ENCODE data around the gene NIPSNAP3A.
A peak's percentile ranks its signal among the peaks of the same experiment; 100 is the strongest.

Gene NIPSNAP3A

GRCh38 chr9:104800068-104800785, 52.7 kb downstream of the NIPSNAP3A start:
- no peak overlapping the region for H3K4me3 ChIP-seq (replicated peaks in 1 of 2; ENCODE audit: low read depth in 2 of 2, low read length in 2 of 2)
- DNase-seq (ENCODE audit: low read depth in 2 of 2), result no peak
- TF ChIP-seq, protein P1, sequence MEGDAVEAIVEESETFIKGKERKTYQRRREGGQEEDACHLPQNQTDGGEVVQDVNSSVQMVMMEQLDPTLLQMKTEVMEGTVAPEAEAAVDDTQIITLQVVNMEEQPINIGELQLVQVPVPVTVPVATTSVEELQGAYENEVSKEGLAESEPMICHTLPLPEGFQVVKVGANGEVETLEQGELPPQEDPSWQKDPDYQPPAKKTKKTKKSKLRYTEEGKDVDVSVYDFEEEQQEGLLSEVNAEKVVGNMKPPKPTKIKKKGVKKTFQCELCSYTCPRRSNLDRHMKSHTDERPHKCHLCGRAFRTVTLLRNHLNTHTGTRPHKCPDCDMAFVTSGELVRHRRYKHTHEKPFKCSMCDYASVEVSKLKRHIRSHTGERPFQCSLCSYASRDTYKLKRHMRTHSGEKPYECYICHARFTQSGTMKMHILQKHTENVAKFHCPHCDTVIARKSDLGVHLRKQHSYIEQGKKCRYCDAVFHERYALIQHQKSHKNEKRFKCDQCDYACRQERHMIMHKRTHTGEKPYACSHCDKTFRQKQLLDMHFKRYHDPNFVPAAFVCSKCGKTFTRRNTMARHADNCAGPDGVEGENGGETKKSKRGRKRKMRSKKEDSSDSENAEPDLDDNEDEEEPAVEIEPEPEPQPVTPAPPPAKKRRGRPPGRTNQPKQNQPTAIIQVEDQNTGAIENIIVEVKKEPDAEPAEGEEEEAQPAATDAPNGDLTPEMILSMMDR (IDR thresholded peaks at IDR 0.05; ENCODE audit: low read depth, low read length), result no peak

DNA sequence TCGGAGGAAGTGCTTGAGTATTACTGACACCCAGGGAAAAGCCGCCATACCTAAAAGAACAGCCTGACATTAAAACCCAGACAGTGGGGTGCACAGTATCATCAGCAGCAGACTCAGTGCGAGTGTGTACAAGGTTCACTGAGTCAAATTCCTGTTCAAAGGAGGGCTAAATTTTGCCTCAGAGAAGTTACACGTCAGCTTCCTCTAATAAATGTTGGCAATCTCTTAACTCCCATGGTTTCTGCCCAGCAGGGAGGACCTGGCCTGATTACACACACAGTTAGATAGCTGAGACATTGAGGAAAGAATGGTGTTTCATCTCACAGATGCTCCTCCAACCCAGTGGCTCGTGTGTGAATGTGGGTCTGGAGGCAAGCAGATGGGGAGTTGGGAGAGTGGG, 54.6 kb downstream of the NIPSNAP3A start:
- DNase-seq (ENCODE audit: low read depth in 2 of 2), result no peak
- TF ChIP-seq, protein P1 (IDR thresholded peaks at IDR 0.05; ENCODE audit: low read depth, low read length), result no peak
- no peak overlapping the region for H3K4me3 ChIP-seq (replicated peaks in 1 of 2; ENCODE audit: low read depth in 2 of 2, low read length in 2 of 2)

GRCh38 chr9:104802906-104803305, 55.4 kb downstream of the NIPSNAP3A start:
- H3K4me3 ChIP-seq (replicated peaks in 1 of 2; ENCODE audit: low read depth in 2 of 2, low read length in 2 of 2), result no peak overlapping the region
- DNase-seq (ENCODE audit: low read depth in 2 of 2), result no peak
- TF ChIP-seq, protein P1 (IDR thresholded peaks at IDR 0.05; ENCODE audit: low read depth, low read length), result no peak

DNA sequence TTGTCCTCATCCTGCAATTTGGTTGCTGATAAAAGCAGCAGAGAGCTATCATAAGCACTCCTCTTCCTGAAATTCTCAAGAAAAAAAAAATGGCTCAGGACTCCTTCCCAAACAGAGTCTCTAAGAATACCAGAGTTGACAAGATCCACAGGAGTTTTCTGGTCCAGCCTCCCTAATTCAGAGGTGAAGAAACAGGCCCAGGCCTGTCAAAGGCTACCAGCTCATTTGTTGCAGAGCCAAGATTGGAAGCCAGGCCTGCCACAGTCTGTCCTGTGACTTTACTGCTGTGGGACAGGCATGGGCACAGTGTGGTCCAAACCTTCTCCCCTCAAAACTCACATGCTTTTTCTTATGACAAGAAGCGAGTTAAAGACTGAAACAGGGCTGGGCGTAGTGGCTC, 58.0 kb downstream of the NIPSNAP3A start:
- H3K4me3 ChIP-seq (replicated peaks in 1 of 2; ENCODE audit: low read depth in 2 of 2, low read length in 2 of 2), result no peak overlapping the region
- TF ChIP-seq, protein P1 (IDR thresholded peaks at IDR 0.05; ENCODE audit: low read depth, low read length), result no peak
- no peak for DNase-seq (ENCODE audit: low read depth in 2 of 2)

DNA sequence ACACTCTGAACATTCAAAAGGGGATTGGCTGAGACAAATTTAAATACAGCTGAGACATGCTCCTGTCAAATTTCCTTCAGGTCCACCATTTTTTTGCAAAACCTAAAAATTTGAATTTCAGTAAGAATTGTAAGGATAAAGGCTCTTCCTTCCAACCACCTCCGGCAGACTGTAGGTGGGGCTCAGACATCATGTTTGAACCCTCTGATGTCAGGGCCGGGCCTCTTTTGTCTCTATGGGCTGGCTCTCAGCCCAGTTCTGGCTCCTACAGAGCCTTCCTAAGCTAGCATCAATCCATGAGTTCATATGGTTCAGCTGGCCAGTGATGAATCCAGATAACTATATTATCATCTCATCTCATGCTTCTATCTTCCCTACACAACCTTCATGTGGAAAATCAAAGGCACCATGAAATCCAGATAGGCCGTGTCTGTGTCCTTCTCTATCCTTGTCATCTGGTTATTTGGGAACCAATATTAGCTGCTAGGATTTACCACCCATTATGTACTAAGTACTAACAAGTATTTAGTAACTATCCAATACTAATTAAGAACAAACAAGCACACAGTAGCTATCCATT, 60.6 kb downstream of the NIPSNAP3A start:
- TF ChIP-seq, protein P1 (IDR thresholded peaks at IDR 0.05; ENCODE audit: low read depth, low read length), result peak; percentile 49
- peak; percentile 53 to 75 for DNase-seq (ENCODE audit: low read depth in 2 of 2)
- no peak overlapping the region for H3K4me3 ChIP-seq (replicated peaks in 1 of 2; ENCODE audit: low read depth in 2 of 2, low read length in 2 of 2)
